HepG2 (cell line): ENCODE results near the gene POU3F3. TPM values are rescaled to one million over a fixed set of nuclear protein-coding genes. Genes with fewer than 3 reads are reported as not detected.

ENCODE experiments used
- ATAC-seq: fragments of 200-7000 bp; cut with Tn5 transposase; 3 replicates; pipeline ENCODE4 v1.9.1; 2020; ENCODE audit warnings: mild to moderate bottlenecking, moderate library complexity
- BruUV-seq: library from RNA; stranded (reverse); fragments of 400-500 nt; replicated peaks from 2 replicates; lab custom pipeline; 2021; lab: Mats Ljungman, UMichigan
- CTCF ChIA-PET: fragments of 300-600 bp; formaldehyde crosslinking; extraction: SDS; loops from one replicate; lab custom pipeline; 2021; ENCODE audit warnings: low total read pairs, inconsistent platforms, low intra/inter-chr PET ratio; lab: Yijun Ruan, JAX
- POLR2A ChIA-PET: fragments of 350-600 bp; sonication (Branson Sonifier 250); formaldehyde crosslinking; loops from one replicate; lab custom pipeline; 2020; ENCODE audit warnings: antibody characterized with exemption, inconsistent platforms; lab: Yijun Ruan, JAX
- DNase-seq: peaks from one replicate; pipeline ENCODE4 v3.0.0-alpha.2; 2015; ENCODE audit warnings: low spot score
- FAIRE-seq: peaks from 3 replicates; lab custom pipeline; 2011; peaks lifted over from hg19 to GRCh38; lab: Jason Lieb, UNC
- H2AFZ ChIP-seq: one replicate; pipeline ENCODE4 v1.6.1; 2011; ENCODE audit warnings: low read length, inconsistent platforms
- H3K27ac ChIP-seq: fragments of 300-600 bp; 3 replicates; pipeline ENCODE4 v1.8.0; 2011; ENCODE audit warnings: mixed run types, mild to moderate bottlenecking, mixed read lengths, low read length, inconsistent platforms; ENCODE audit not compliant: insufficient read depth; ENCODE audit errors: extremely low read length
- H3K27me3 ChIP-seq, 2 experiments: fragments of 200-600 bp in 1 of 2; 2 replicates in 1 of 2; 3 replicates in 1 of 2; pipeline versions ENCODE4 v1.6.0 to v1.8.0; 2011; ENCODE audit warnings: low read length in 2 of 2, mild to moderate bottlenecking in 2 of 2, moderate library complexity in 2 of 2, inconsistent platforms in 1 of 2; ENCODE audit not compliant: insufficient read depth in 2 of 2, control insufficient read depth in 1 of 2
- H3K36me3 ChIP-seq, 2 experiments: fragments of 200-600 bp in 1 of 2; replicated peaks in 1 of 2; 2 replicates in 1 of 2; 3 replicates in 1 of 2; pipeline versions ENCODE4 v1.5.1 to v1.8.0; 2011; ENCODE audit warnings: low read length in 2 of 2, inconsistent platforms in 1 of 2; ENCODE audit not compliant: insufficient read depth in 2 of 2, control insufficient read depth in 1 of 2
- H3K4me1 ChIP-seq: 2 replicates; pipeline ENCODE4 v1.5.1; 2012; ENCODE audit warnings: low read length, inconsistent platforms; ENCODE audit not compliant: insufficient read depth
- H3K4me2 ChIP-seq: 2 replicates; pipeline ENCODE4 v1.6.0; 2011; ENCODE audit warnings: low read depth, low read length, inconsistent platforms
- H3K4me3 ChIP-seq, 3 experiments: fragments of 200-600 bp in 1 of 3; sonication (generic), shearing (Covaris generic) in 1 of 3; replicated peaks in 1 of 3; 2 replicates each; pipeline ENCODE4 v1.5.1; 2011 to 2016; ENCODE audit warnings: low read length in 3 of 3, inconsistent platforms in 2 of 3, low read depth in 2 of 3, mild to moderate bottlenecking in 2 of 3, control low read depth in 1 of 3, mixed read lengths in 1 of 3; ENCODE audit not compliant: insufficient read depth in 1 of 3
- H3K79me2 ChIP-seq: one replicate; pipeline ENCODE4 v1.6.1; 2011; ENCODE audit warnings: low read length, inconsistent platforms; ENCODE audit not compliant: insufficient read depth
- H3K9ac ChIP-seq: 2 replicates; pipeline ENCODE4 v1.6.0; 2011; ENCODE audit warnings: mild to moderate bottlenecking, low read depth, low read length, inconsistent platforms; ENCODE audit not compliant: insufficient read depth
- H3K9me3 ChIP-seq: 2 replicates; pipeline ENCODE4 v1.5.1; 2012; ENCODE audit warnings: mild to moderate bottlenecking, low read length
- H4K20me1 ChIP-seq: 2 replicates; pipeline ENCODE4 v1.6.0; 2011; ENCODE audit warnings: inconsistent platforms, mild to moderate bottlenecking, low read length, moderate library complexity; ENCODE audit not compliant: insufficient read depth
- KLF6 ChIP-seq: IDR thresholded peaks from 2 replicates; pipeline ENCODE4 v1.8.0; 2016; ENCODE audit warnings: missing biosample characterization, missing genetic modification reagents
- KMT2B ChIP-seq: IDR thresholded peaks from 2 replicates; pipeline ENCODE4 v1.6.1; 2016; ENCODE audit warnings: missing genetic modification reagents, missing compliant biosample characterization
- TCF7 ChIP-seq: sonication (generic); IDR thresholded peaks from 2 replicates; pipeline ENCODE4 v1.6.1; 2016; ENCODE audit warnings: antibody characterized with exemption, low read depth
- TEAD3 ChIP-seq: optimal IDR thresholded peaks from 2 replicates; pipeline ENCODE3; 2016; ENCODE audit warnings: borderline replicate concordance
- ZNF337 ChIP-seq: sonication (generic); formaldehyde crosslinking; IDR thresholded peaks from 2 replicates; pipeline ENCODE4 v1.5.1; 2020; ENCODE audit warnings: missing genetic modification reagents, low read depth, mild to moderate bottlenecking, borderline replicate concordance
- ZNF615 ChIP-seq: sonication (generic); formaldehyde crosslinking; IDR thresholded peaks from 2 replicates; pipeline ENCODE4 v1.5.0; 2020; ENCODE audit warnings: mild to moderate bottlenecking, missing genetic modification reagents, borderline replicate concordance
- ZNF761 ChIP-seq: sonication (generic); formaldehyde crosslinking; conservative IDR thresholded peaks from 2 replicates; pipeline ENCODE4 v1.4.0; 2020; ENCODE audit warnings: mild to moderate bottlenecking, missing genetic modification reagents
- WGBS: methylation state at CpG from one replicate; pipeline ENCODE4 v1.1.6; 2017; ENCODE audit warnings: low lambda C conversion rate; 5-methylcytosine and 5-hydroxymethylcytosine counted together
- in situ Hi-C: cut with HindIII; loops from 2 replicates; pipeline ENCODE4 v1.10.0; 2017; ENCODE audit warnings: low pct_unique_long_range_greater_than_20kb; ENCODE audit not compliant: extremely low pct_ligation_motif_present
- intact Hi-C: fragments of 100-400 bp; cut with micrococcal nuclease; formaldehyde crosslinking; loops from one replicate; pipeline ENCODE4 v1.10.0; 2022; ENCODE audit not compliant: unreplicated experiment
- polyA plus RNA-seq, 8 experiments: library from polyadenylated mRNA; depleted of rRNA in 3 of 8; stranded (reverse) in 7 of 8; unstranded in 1 of 8; fragments of >200 nt; fragmentation: Illumina TruSeq in 4 of 8; extraction: Trizol in 4 of 8; gene quantifications; 2 replicates each; pipeline versions ENCODE4 v1.2.1 to v1.2.3, GENCODE V29; 2011 to 2016; ENCODE audit warnings: low read depth in 4 of 8, missing spikeins in 1 of 8, mixed read lengths in 1 of 8; ENCODE audit not compliant: insufficient read depth in 1 of 8
- total RNA-seq, 5 experiments: library from RNA; depleted of rRNA; stranded (reverse); fragments of >200 nt; fragmentation: Illumina TruSeq; extraction: Trizol; gene quantifications; 2 replicates each; pipeline ENCODE4 v1.2.3, GENCODE V29; 2016; ENCODE audit warnings: low read depth in 1 of 5
- TF ChIP-seq, protein P1 (sequence below): sonication (generic); formaldehyde crosslinking; IDR thresholded peaks from 2 replicates; pipeline ENCODE4; 2020; ENCODE audit warnings: missing genetic modification reagents, mild to moderate bottlenecking, borderline replicate concordance

Gene POU3F3
- total and polyA plus RNA-seq, 2 of the 13 experiments (the other 11 are each of a cell fraction or from before 2014, with no cell fraction given): not detected

DNA sequence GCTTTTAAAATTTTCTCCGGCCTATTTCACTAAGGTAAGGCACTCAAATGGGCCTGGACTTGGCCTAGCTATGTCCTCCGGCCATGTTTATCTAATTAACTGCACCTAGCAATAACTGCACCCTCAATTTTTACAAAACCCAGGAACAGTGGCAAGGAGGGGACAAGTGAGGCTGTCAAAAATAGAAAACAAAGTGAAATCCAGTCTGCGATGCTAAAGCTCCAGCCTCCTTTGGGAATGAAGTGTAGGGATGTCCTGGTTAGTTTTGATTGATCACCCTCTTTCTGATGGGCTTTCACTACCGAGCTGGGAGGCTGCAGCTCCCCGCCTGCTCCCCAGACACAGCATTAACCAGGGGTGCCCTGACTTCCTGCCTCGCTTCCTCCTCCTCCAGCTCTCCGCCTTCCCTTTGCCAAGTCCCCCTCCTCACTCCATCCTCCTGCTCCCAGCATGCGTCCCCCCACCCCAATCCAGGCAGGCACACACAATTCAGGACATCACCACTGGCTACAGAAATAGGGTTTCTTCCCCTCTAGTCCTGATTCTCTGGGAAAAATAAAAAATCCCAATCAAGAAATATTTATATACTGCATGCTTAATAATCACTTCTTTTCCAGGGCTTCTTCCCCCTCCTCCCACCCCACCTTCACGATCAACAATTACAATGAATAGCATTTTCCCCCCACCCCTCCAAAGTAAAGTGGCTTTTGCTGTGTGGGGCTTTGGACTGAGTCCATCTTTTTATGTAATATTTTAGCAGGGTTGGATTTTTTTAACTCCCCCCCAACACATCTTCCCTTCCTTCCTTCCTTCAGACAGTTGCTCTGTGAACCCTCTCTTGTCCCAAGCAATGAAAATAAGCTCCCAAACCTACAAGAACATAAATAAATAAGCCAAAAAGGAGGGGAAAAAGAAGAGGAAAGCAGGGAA lies 3.3 kb upstream of the POU3F3 start:
- DNase-seq: no peak
- no peak for ATAC-seq
- FAIRE-seq: no peak
- Histone ChIP-seq H3K4me3 (no peak overlapping the region), H3K9ac (no peak overlapping the region), H3K27ac (no peak overlapping the region), H2AFZ (no peak overlapping the region), H3K9me3 (no peaks in the 10 kb centered on the region), H3K4me2 (no peak overlapping the region), H3K27me3 (peaks cover 6 to 75% of the 10 kb centered on the region in 2 experiments; a peak in 4 of 5 replicates), H4K20me1 (no peaks in the 10 kb centered on the region), H3K79me2 (no peaks in the 10 kb centered on the region), H3K36me3 (no peaks in the 10 kb centered on the region), H3K4me1 (no peaks in the 10 kb centered on the region)
- in situ Hi-C loops: loop anchor here (10.0 kb wide), 1 partner anchor 896 kb away; no protein-coding TSS in a partner anchor
- intact Hi-C loops: no loop called here
- BruUV-seq: no TSS peak
- POLR2A ChIA-PET: no interaction called here
- CTCF ChIA-PET: no interaction called here
- TF ChIP-seq ZNF761: no peak
- TF ChIP-seq ZNF615 (CRISPR knock-in tag): no peak
- TF ChIP-seq KLF6 (CRISPR knock-in tag): no peak
- no peak for TF ChIP-seq ZNF337 (CRISPR knock-in tag)
- TF ChIP-seq TEAD3 (CRISPR knock-in tag): no peak
- TF ChIP-seq, protein P1, sequence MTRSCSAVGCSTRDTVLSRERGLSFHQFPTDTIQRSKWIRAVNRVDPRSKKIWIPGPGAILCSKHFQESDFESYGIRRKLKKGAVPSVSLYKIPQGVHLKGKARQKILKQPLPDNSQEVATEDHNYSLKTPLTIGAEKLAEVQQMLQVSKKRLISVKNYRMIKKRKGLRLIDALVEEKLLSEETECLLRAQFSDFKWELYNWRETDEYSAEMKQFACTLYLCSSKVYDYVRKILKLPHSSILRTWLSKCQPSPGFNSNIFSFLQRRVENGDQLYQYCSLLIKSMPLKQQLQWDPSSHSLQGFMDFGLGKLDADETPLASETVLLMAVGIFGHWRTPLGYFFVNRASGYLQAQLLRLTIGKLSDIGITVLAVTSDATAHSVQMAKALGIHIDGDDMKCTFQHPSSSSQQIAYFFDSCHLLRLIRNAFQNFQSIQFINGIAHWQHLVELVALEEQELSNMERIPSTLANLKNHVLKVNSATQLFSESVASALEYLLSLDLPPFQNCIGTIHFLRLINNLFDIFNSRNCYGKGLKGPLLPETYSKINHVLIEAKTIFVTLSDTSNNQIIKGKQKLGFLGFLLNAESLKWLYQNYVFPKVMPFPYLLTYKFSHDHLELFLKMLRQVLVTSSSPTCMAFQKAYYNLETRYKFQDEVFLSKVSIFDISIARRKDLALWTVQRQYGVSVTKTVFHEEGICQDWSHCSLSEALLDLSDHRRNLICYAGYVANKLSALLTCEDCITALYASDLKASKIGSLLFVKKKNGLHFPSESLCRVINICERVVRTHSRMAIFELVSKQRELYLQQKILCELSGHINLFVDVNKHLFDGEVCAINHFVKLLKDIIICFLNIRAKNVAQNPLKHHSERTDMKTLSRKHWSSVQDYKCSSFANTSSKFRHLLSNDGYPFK: no peak
- TF ChIP-seq KMT2B (CRISPR knock-in tag): no peak
- TF ChIP-seq TCF7: no peak
- 17% methylated on average over 9 of the region's 9 CpGs for WGBS
